B cell (primary cell): ENCODE results near the gene DDR2.

Source experiments
- CTCF ChIP-seq: fragments of 200-600 bp; IDR thresholded peaks from one replicate; pipeline ENCODE4 v1.8.0; 2022; ENCODE audit warnings: antibody characterized with exemption, mild to moderate bottlenecking
- EZH2 ChIP-seq: IDR thresholded peaks from 2 replicates; pipeline ENCODE4 v1.6.1; 2012; ENCODE audit warnings: borderline replicate concordance, low read depth, mild to moderate bottlenecking, moderate library complexity, low read length; ENCODE audit not compliant: insufficient read depth, poor library complexity, severe bottlenecking

GRCh38 chr1:162772571-162773154, 140.4 kb downstream of the DDR2 start:
- TF ChIP-seq CTCF, result no peak
- no peak for TF ChIP-seq EZH2
